ENCODE measurements around the gene JUNB. TPM values are rescaled to one million over a fixed set of nuclear protein-coding genes. Genes with fewer than 3 reads are reported as not detected.

Gene JUNB
- total and polyA plus RNA-seq, 2 of the 13 experiments (the other 11 are each of a cell fraction or from before 2014, with no cell fraction given): 7.7 to 8.2 TPM

- TF ChIP-seq FOXO4 (CRISPR knock-in tag; conservative IDR thresholded peaks at IDR 0.05) (no peak), HMGA1 (CRISPR knock-in tag; conservative IDR thresholded peaks at IDR 0.05) (no peak), ZBTB7B (CRISPR knock-in tag; IDR thresholded peaks at IDR 0.05) (peak; percentile 58; the same call in 1 of the 2 replicates), ZNF280B (CRISPR knock-in tag; IDR thresholded peaks at IDR 0.05; ENCODE audit: borderline replicate concordance) (no peak), ONECUT2 (CRISPR knock-in tag; IDR thresholded peaks at IDR 0.05) (no peak), RNF2 (conservative IDR thresholded peaks at IDR 0.05; ENCODE audit: low read depth) (no peak; the same call in 1 of the 2 replicates), NFIB (CRISPR knock-in tag; IDR thresholded peaks at IDR 0.05; ENCODE audit: borderline replicate concordance) (no peak), U2AF1 (optimal IDR thresholded peaks at IDR 0.05; ENCODE audit: low read depth, low read length) (no peak), ZNF619 (CRISPR knock-in tag; IDR thresholded peaks at IDR 0.05) (no peak), ZBTB33 (CRISPR knock-in tag; IDR thresholded peaks at IDR 0.05) (peak; percentile 61), HNRNPUL1 (IDR thresholded peaks at IDR 0.05; ENCODE audit: low read depth, low read length) (no peak), SRF (IDR thresholded peaks at IDR 0.05; ENCODE audit: low read depth, low read length) (no peak), ZNF136 (CRISPR knock-in tag; IDR thresholded peaks at IDR 0.05; ENCODE audit: low read depth) (no peak), GTF3A (CRISPR knock-in tag; conservative IDR thresholded peaks at IDR 0.05) (no peak), ZNF589 (CRISPR knock-in tag; conservative IDR thresholded peaks at IDR 0.05) (no peak), YEATS2 (CRISPR knock-in tag; IDR thresholded peaks at IDR 0.05; ENCODE audit: borderline replicate concordance) (no peak), ZNF263 (CRISPR knock-in tag; IDR thresholded peaks at IDR 0.05) (no peak), ZNF616 (CRISPR knock-in tag; IDR thresholded peaks at IDR 0.05; ENCODE audit: low read depth) (no peak), ZBTB7A (CRISPR knock-in tag; IDR thresholded peaks at IDR 0.05) (no peak), ASH2L (IDR thresholded peaks at IDR 0.05; ENCODE audit: insufficient read length, low read depth, low read length) (no peak), THAP11 (CRISPR knock-in tag; IDR thresholded peaks at IDR 0.05) (peak; percentile 52; the same call in 1 of the 2 replicates)
- TF ChIP-seq, protein P1, sequence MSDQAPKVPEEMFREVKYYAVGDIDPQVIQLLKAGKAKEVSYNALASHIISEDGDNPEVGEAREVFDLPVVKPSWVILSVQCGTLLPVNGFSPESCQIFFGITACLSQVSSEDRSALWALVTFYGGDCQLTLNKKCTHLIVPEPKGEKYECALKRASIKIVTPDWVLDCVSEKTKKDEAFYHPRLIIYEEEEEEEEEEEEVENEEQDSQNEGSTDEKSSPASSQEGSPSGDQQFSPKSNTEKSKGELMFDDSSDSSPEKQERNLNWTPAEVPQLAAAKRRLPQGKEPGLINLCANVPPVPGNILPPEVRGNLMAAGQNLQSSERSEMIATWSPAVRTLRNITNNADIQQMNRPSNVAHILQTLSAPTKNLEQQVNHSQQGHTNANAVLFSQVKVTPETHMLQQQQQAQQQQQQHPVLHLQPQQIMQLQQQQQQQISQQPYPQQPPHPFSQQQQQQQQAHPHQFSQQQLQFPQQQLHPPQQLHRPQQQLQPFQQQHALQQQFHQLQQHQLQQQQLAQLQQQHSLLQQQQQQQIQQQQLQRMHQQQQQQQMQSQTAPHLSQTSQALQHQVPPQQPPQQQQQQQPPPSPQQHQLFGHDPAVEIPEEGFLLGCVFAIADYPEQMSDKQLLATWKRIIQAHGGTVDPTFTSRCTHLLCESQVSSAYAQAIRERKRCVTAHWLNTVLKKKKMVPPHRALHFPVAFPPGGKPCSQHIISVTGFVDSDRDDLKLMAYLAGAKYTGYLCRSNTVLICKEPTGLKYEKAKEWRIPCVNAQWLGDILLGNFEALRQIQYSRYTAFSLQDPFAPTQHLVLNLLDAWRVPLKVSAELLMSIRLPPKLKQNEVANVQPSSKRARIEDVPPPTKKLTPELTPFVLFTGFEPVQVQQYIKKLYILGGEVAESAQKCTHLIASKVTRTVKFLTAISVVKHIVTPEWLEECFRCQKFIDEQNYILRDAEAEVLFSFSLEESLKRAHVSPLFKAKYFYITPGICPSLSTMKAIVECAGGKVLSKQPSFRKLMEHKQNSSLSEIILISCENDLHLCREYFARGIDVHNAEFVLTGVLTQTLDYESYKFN (CRISPR knock-in tag; conservative IDR thresholded peaks at IDR 0.05): no peak; the same call in 1 of the 2 replicates
These were observed 33.6 kb upstream of the JUNB start (continued) for GRCh38 chr19:12757544-12758274.

All from HepG2 (cell line).